Caki2 (cell line): Measurements from ENCODE around the gene CLEC16A. TPM values are rescaled to one million over a fixed set of nuclear protein-coding genes. Genes with fewer than 3 reads are reported as not detected.

ENCODE experiments used
- DNase-seq: peaks from one replicate; pipeline ENCODE4 v3.0.0-alpha.2; 2015; ENCODE audit warnings: low read depth
- in situ Hi-C: cut with HindIII; loops from 2 replicates; pipeline ENCODE4 v1.10.0; 2016; ENCODE audit warnings: low sequenced_read_pairs, low pct_unique_long_range_greater_than_20kb, mixed read lengths
- total RNA-seq: library from RNA; depleted of rRNA; stranded (reverse); fragments of >200 nt; shearing (Covaris generic); gene quantifications from 2 replicates; pipeline ENCODE4 v1.2.3, GENCODE V29; 2014; ENCODE audit warnings: low replicate concordance

The CLEC16A gene
- total RNA-seq, 1 experiment from 2014 or later, result 17.7 TPM

GRCh38 chr16:10979717-10980601 is 35.6 kb downstream of the CLEC16A start:
- DNase-seq, result no peak
- in situ Hi-C loops, result no loop called here

- no peak for DNase-seq
- in situ Hi-C loops, result no loop called here
These were observed 36.4 kb downstream of the CLEC16A start for GRCh38 chr16:10980813-10981212.

- in situ Hi-C loops, result no loop called here
- DNase-seq, result no peak
These were observed 37.4 kb downstream of the CLEC16A start for GRCh38 chr16:10981697-10982216.

GRCh38 chr16:10982465-10983150 is 38.2 kb downstream of the CLEC16A start:
- DNase-seq, result no peak
- in situ Hi-C loops, result no loop called here

GRCh38 chr16:10983159-10983558 is 38.8 kb downstream of the CLEC16A start:
- in situ Hi-C loops, result no loop called here
- no peak for DNase-seq

- in situ Hi-C loops, result no loop called here
These were observed 40.1 kb downstream of the CLEC16A start for GRCh38 chr16:10984509-10984908.

GRCh38 chr16:10987361-10988163 is 43.2 kb downstream of the CLEC16A start:
- in situ Hi-C loops, result no loop called here
- DNase-seq, result no peak

More at GRCh38 chr16:10984509-10984908, 40.1 kb downstream of the CLEC16A start:
- no peak for DNase-seq

- DNase-seq, result peak; percentile 71
- in situ Hi-C loops, result no loop called here
These were observed 43.9 kb downstream of the CLEC16A start for GRCh38 chr16:10988164-10988803.

- in situ Hi-C loops, result no loop called here
- no peak for DNase-seq
These were observed 44.5 kb downstream of the CLEC16A start for GRCh38 chr16:10988879-10989278.

- in situ Hi-C loops, result no loop called here
- DNase-seq, result peak; percentile 20
These were observed 45.2 kb downstream of the CLEC16A start for GRCh38 chr16:10989559-10989958.

- no peak for DNase-seq
- in situ Hi-C loops, result no loop called here
These were observed 46.0 kb downstream of the CLEC16A start for GRCh38 chr16:10990378-10990777.

- DNase-seq, result no peak
- in situ Hi-C loops, result no loop called here
These were observed 47.7 kb downstream of the CLEC16A start for GRCh38 chr16:10992112-10992511.

GRCh38 chr16:10992797-10993196 is 48.4 kb downstream of the CLEC16A start:
- in situ Hi-C loops, result no loop called here
- peak; percentile 70 for DNase-seq

- DNase-seq, result no peak
- in situ Hi-C loops, result no loop called here
These were observed 49.3 kb downstream of the CLEC16A start for GRCh38 chr16:10993649-10994048.

- in situ Hi-C loops, result no loop called here
- no peak for DNase-seq
These were observed 50.2 kb downstream of the CLEC16A start for GRCh38 chr16:10994571-10994970.

- DNase-seq, result no peak
- in situ Hi-C loops, result no loop called here
These were observed 51.2 kb downstream of the CLEC16A start for GRCh38 chr16:10995565-10995964.

GRCh38 chr16:10997485-10997884 is 53.1 kb downstream of the CLEC16A start:
- in situ Hi-C loops, result no loop called here
- no peak for DNase-seq

- in situ Hi-C loops, result no loop called here
These were observed 54.9 kb downstream of the CLEC16A start for GRCh38 chr16:10999300-10999699.

More at GRCh38 chr16:10999300-10999699, 54.9 kb downstream of the CLEC16A start:
- DNase-seq, result no peak
